Rectal smooth muscle tissue (tissue), 1 donor: ENCODE results near the gene TNFRSF11A.

Experiments
- H3K27ac ChIP-seq: one replicate; pipeline ENCODE4 v1.7.0; 2013; ENCODE audit warnings: low read depth, low read length, inconsistent platforms
- H3K27me3 ChIP-seq: one replicate; pipeline ENCODE4 v1.7.0; 2013; ENCODE audit warnings: low read length; ENCODE audit not compliant: control insufficient read depth, insufficient read depth
- H3K36me3 ChIP-seq: one replicate; pipeline ENCODE4 v1.7.0; 2013; ENCODE audit warnings: low read length; ENCODE audit not compliant: control insufficient read depth, insufficient read depth
- H3K4me1 ChIP-seq: one replicate; pipeline ENCODE4 v1.7.0; 2013; ENCODE audit warnings: low read length; ENCODE audit not compliant: control insufficient read depth, insufficient read depth
- H3K4me3 ChIP-seq: one replicate; pipeline ENCODE4 v1.7.0; 2013; ENCODE audit warnings: low read length
- H3K9ac ChIP-seq: one replicate; pipeline ENCODE4 v1.7.0; 2013; ENCODE audit warnings: low read length

Gene TNFRSF11A

GRCh38 chr18:62339106-62339988 lies 14.2 kb downstream of the TNFRSF11A start:
- Histone ChIP-seq H3K36me3 (no peaks in the 10 kb centered on the region), H3K4me3 (no peak overlapping the region), H3K27ac (no peak overlapping the region), H3K27me3 (no peaks in the 10 kb centered on the region), H3K9ac (no peak overlapping the region), H3K4me1 (no peaks in the 10 kb centered on the region)

- Histone ChIP-seq H3K27ac (no peak overlapping the region), H3K36me3 (no peaks in the 10 kb centered on the region), H3K9ac (no peak overlapping the region), H3K4me3 (no peak overlapping the region), H3K27me3 (no peaks in the 10 kb centered on the region), H3K4me1 (no peaks in the 10 kb centered on the region)
Observed at GRCh38 chr18:62340996-62341395, 15.9 kb downstream of the TNFRSF11A start.

GRCh38 chr18:62341473-62341872 lies 16.4 kb downstream of the TNFRSF11A start:
- H3K27me3 ChIP-seq = no peaks in the 10 kb centered on the region
- no peaks in the 10 kb centered on the region for H3K36me3 ChIP-seq
- no peak overlapping the region for H3K27ac ChIP-seq
- H3K4me1 ChIP-seq = no peaks in the 10 kb centered on the region
- no peak overlapping the region for H3K9ac ChIP-seq
- no peak overlapping the region for H3K4me3 ChIP-seq

GRCh38 chr18:62342884-62343283 lies 17.8 kb downstream of the TNFRSF11A start:
- Histone ChIP-seq H3K4me1 (no peaks in the 10 kb centered on the region), H3K27ac (no peak overlapping the region), H3K36me3 (no peaks in the 10 kb centered on the region), H3K9ac (no peak overlapping the region), H3K27me3 (no peaks in the 10 kb centered on the region), H3K4me3 (no peak overlapping the region)

- Histone ChIP-seq H3K27me3 (no peaks in the 10 kb centered on the region), H3K4me3 (no peak overlapping the region), H3K36me3 (no peaks in the 10 kb centered on the region), H3K9ac (no peak overlapping the region), H3K27ac (no peak overlapping the region), H3K4me1 (no peaks in the 10 kb centered on the region)
Observed at GRCh38 chr18:62343316-62343715, 18.2 kb downstream of the TNFRSF11A start.

- Histone ChIP-seq H3K4me3 (no peak overlapping the region), H3K4me1 (no peaks in the 10 kb centered on the region), H3K27ac (no peak overlapping the region), H3K9ac (no peak overlapping the region), H3K36me3 (no peaks in the 10 kb centered on the region), H3K27me3 (no peaks in the 10 kb centered on the region)
Observed at GRCh38 chr18:62345909-62346308, 20.8 kb downstream of the TNFRSF11A start.

- Histone ChIP-seq H3K27ac (no peak overlapping the region), H3K9ac (no peak overlapping the region), H3K4me1 (no peaks in the 10 kb centered on the region), H3K4me3 (no peak overlapping the region), H3K27me3 (no peaks in the 10 kb centered on the region), H3K36me3 (no peaks in the 10 kb centered on the region)
Observed at GRCh38 chr18:62346333-62347088, 21.4 kb downstream of the TNFRSF11A start.

- no peaks in the 10 kb centered on the region for H3K36me3 ChIP-seq
- no peak overlapping the region for H3K27ac ChIP-seq
- no peaks in the 10 kb centered on the region for H3K27me3 ChIP-seq
- no peaks in the 10 kb centered on the region for H3K4me1 ChIP-seq
- H3K9ac ChIP-seq = no peak overlapping the region
- no peak overlapping the region for H3K4me3 ChIP-seq
Observed at GRCh38 chr18:62347089-62347506, 22.0 kb downstream of the TNFRSF11A start.

- no peak overlapping the region for H3K9ac ChIP-seq
- H3K4me3 ChIP-seq = no peak overlapping the region
- no peaks in the 10 kb centered on the region for H3K36me3 ChIP-seq
- H3K4me1 ChIP-seq = no peaks in the 10 kb centered on the region
- H3K27me3 ChIP-seq = no peaks in the 10 kb centered on the region
- H3K27ac ChIP-seq = no peak overlapping the region
Observed at GRCh38 chr18:62348474-62348873, 23.4 kb downstream of the TNFRSF11A start.

- H3K27ac ChIP-seq = no peak overlapping the region
- H3K4me3 ChIP-seq = no peak overlapping the region
- no peaks in the 10 kb centered on the region for H3K4me1 ChIP-seq
- H3K36me3 ChIP-seq = peaks cover 3% of the 10 kb centered on the region
- H3K27me3 ChIP-seq = no peaks in the 10 kb centered on the region
- H3K9ac ChIP-seq = no peak overlapping the region
Observed at GRCh38 chr18:62353170-62353569, 28.1 kb downstream of the TNFRSF11A start.

- H3K4me3 ChIP-seq = no peak overlapping the region
- no peak overlapping the region for H3K27ac ChIP-seq
- no peaks in the 10 kb centered on the region for H3K4me1 ChIP-seq
- H3K27me3 ChIP-seq = no peaks in the 10 kb centered on the region
- no peak overlapping the region for H3K9ac ChIP-seq
- H3K36me3 ChIP-seq = peaks cover 5% of the 10 kb centered on the region
Observed at GRCh38 chr18:62354151-62354550, 29.0 kb downstream of the TNFRSF11A start.

- no peaks in the 10 kb centered on the region for H3K27me3 ChIP-seq
- H3K36me3 ChIP-seq = peaks cover 5% of the 10 kb centered on the region
- no peak overlapping the region for H3K9ac ChIP-seq
- H3K27ac ChIP-seq = no peak overlapping the region
- H3K4me1 ChIP-seq = no peaks in the 10 kb centered on the region
- H3K4me3 ChIP-seq = no peak overlapping the region
Observed at GRCh38 chr18:62357079-62357719, 32.1 kb downstream of the TNFRSF11A start.
